Liver (tissue), 9 donors: ENCODE data around the gene SMARCE1. TPM values are rescaled to one million over a fixed set of nuclear protein-coding genes. Genes with fewer than 3 reads are reported as not detected.

ENCODE experiments used
- DNase-seq: peaks from one replicate; pipeline ENCODE4 v3.0.0-alpha.2; 2017; ENCODE audit warnings: low spot score
- H3K27ac ChIP-seq, 2 donors: one replicate each; pipeline ENCODE4 v1.7.0; 2013; ENCODE audit warnings: inconsistent platforms in 2 of 2, low read length in 2 of 2, control low read depth in 1 of 2, low read depth in 1 of 2, mild to moderate bottlenecking in 1 of 2
- H3K27me3 ChIP-seq, 4 donors: one replicate each; pipeline versions ENCODE4 v1.6.1 to v1.7.0; 2013; ENCODE audit warnings: low read length in 3 of 4, inconsistent platforms in 1 of 4, mild to moderate bottlenecking in 1 of 4, moderate library complexity in 1 of 4; ENCODE audit not compliant: control insufficient read depth in 4 of 4, insufficient read depth in 4 of 4
- H3K36me3 ChIP-seq, 4 donors: one replicate each; pipeline versions ENCODE4 v1.6.1 to v1.7.0; 2013; ENCODE audit warnings: low read length in 3 of 4, mild to moderate bottlenecking in 3 of 4, low read depth in 1 of 4, moderate library complexity in 1 of 4; ENCODE audit not compliant: control insufficient read depth in 4 of 4, insufficient read depth in 3 of 4
- H3K4me1 ChIP-seq, 4 donors: one replicate each; pipeline versions ENCODE4 v1.6.1 to v1.7.0; 2013; ENCODE audit warnings: low read length in 3 of 4, mild to moderate bottlenecking in 3 of 4, moderate library complexity in 1 of 4; ENCODE audit not compliant: control insufficient read depth in 4 of 4, insufficient read depth in 4 of 4
- H3K4me3 ChIP-seq, 3 donors: one replicate each; pipeline versions ENCODE4 v1.6.1 to v1.7.0; 2013; ENCODE audit warnings: low read length in 3 of 3, control low read depth in 1 of 3, low read depth in 1 of 3, mild to moderate bottlenecking in 1 of 3
- H3K9ac ChIP-seq, 2 donors: one replicate each; pipeline ENCODE4 v1.7.0; 2013; ENCODE audit warnings: low read length in 2 of 2, mild to moderate bottlenecking in 2 of 2, moderate library complexity in 2 of 2, control low read depth in 1 of 2, low read depth in 1 of 2
- H3K9me3 ChIP-seq, 4 donors: one replicate each; pipeline versions ENCODE4 v1.6.1 to v1.7.0; 2013; ENCODE audit warnings: low read length in 3 of 4; ENCODE audit not compliant: control insufficient read depth in 4 of 4
- EGR1 ChIP-seq, 2 donors: IDR thresholded peaks; 2 replicates each; pipeline ENCODE4 v1.6.1; 2016 to 2018; ENCODE audit warnings: antibody characterized with exemption in 2 of 2, low read depth in 2 of 2
- FOXA2 ChIP-seq: IDR thresholded peaks from 2 replicates; pipeline ENCODE4 v1.6.1; 2016; ENCODE audit warnings: antibody characterized with exemption
- GABPA ChIP-seq, 2 donors: IDR thresholded peaks in 1 of 2; conservative IDR thresholded peaks in 1 of 2; 2 replicates each; pipeline ENCODE4 v1.6.1; 2016; ENCODE audit warnings: antibody characterized with exemption in 2 of 2, mild to moderate bottlenecking in 1 of 2, moderate library complexity in 1 of 2
- HNF4A ChIP-seq, 2 donors: conservative IDR thresholded peaks; 2 replicates each; pipeline ENCODE4 v1.6.1; 2016; ENCODE audit warnings: antibody characterized with exemption in 2 of 2, mild to moderate bottlenecking in 2 of 2
- HNF4G ChIP-seq: IDR thresholded peaks from 2 replicates; pipeline ENCODE4 v1.6.1; 2016; ENCODE audit warnings: antibody characterized with exemption
- JUND ChIP-seq, 2 donors: IDR thresholded peaks; 2 replicates each; pipeline ENCODE4 v1.6.1; 2016; ENCODE audit warnings: antibody characterized with exemption in 2 of 2
- NR2F2 ChIP-seq: IDR thresholded peaks from 2 replicates; pipeline ENCODE4 v1.6.1; 2016; ENCODE audit warnings: antibody characterized with exemption
- RAD21 ChIP-seq, 2 donors: IDR thresholded peaks; 2 replicates each; pipeline ENCODE4 v1.6.1; 2016; ENCODE audit warnings: antibody characterized with exemption in 2 of 2, mild to moderate bottlenecking in 2 of 2
- SP1 ChIP-seq: IDR thresholded peaks from 2 replicates; pipeline ENCODE4 v1.6.1; 2018; ENCODE audit warnings: antibody characterized with exemption, mild to moderate bottlenecking
- TAF1 ChIP-seq: conservative IDR thresholded peaks from 2 replicates; pipeline ENCODE4 v1.6.1; 2016; ENCODE audit warnings: antibody characterized with exemption, mild to moderate bottlenecking
- YY1 ChIP-seq: IDR thresholded peaks from 2 replicates; pipeline ENCODE4 v1.6.1; 2016; ENCODE audit warnings: antibody characterized with exemption, mild to moderate bottlenecking
- WGBS: extraction: QIAGEN DNeasy Blood & Tissue Kit; methylation state at CpG from one replicate; pipeline ENCODE4 v1.1.7; 2013; 5-methylcytosine and 5-hydroxymethylcytosine counted together
- polyA plus RNA-seq, 2 donors: library from polyadenylated mRNA; stranded (reverse) in 1 of 2; unstranded in 1 of 2; fragments of 200-250 nt in 1 of 2; fragments of >200 nt in 1 of 2; fragmentation: Nextera tagmentation in 1 of 2; extraction: Ambion mirVana in 1 of 2; gene quantifications; one replicate each; pipeline versions ENCODE4 v1.2.1 to v1.2.3, GENCODE V29; 2013 to 2015
- total RNA-seq, 2 donors: library from RNA; depleted of rRNA; stranded (reverse); fragments of >200 nt; gene quantifications; one replicate each; pipeline ENCODE4 v1.2.3, GENCODE V29; 2014
- TF ChIP-seq, protein P1 (sequence below): IDR thresholded peaks from 2 replicates; pipeline ENCODE4 v1.6.1; 2016; ENCODE audit warnings: antibody characterized with exemption
- TF ChIP-seq, protein P2 (sequence below): fragments of 150-350 bp; IDR thresholded peaks from 2 replicates; pipeline ENCODE4 v1.5.1; 2017; ENCODE audit warnings: improper control_type of control experiment, low read depth, low read length; ENCODE audit not compliant: missing input control
- TF ChIP-seq, protein P3 (sequence below): IDR thresholded peaks from 2 replicates; pipeline ENCODE4 v1.6.1; 2016; ENCODE audit warnings: antibody characterized with exemption
- TF ChIP-seq, protein P4 (sequence below): IDR thresholded peaks from 2 replicates; pipeline ENCODE4 v1.6.1; 2016; ENCODE audit warnings: antibody characterized with exemption, mild to moderate bottlenecking
- donor health status: healthy.
- donor health status: healthy.
- donor health status: healthy.
- donor health status: healthy.
- donor health status: healthy.

The SMARCE1 gene
- total and polyA plus RNA-seq, 4 donors, result 25.0 to 40.8 (median 36.3) TPM

DNA sequence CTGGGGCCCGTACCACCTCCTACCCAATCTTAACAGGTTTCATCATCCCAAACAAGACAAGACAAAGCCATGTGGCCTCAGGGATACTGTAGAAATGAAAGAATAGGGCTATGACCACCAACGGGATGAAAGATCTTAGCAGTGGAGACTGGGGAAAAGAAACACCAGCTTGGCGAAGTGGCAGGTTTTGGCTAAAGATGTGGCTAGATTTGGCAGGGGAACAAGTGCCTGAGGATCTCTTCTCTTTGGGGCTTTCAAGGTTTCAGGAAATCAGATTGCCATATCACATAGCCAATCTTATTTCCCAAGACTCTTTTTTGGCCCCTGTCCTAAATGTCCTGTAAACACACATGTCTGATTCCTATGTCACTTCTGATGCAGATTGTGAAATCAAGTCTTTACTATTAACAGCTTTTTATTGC, 49.0 kb upstream of the SMARCE1 start:
- Histone ChIP-seq H3K4me3 (no peak overlapping the region), H3K27me3 (no peaks in the 10 kb centered on the region), H3K4me1 (peaks cover 7 to 22% (median 16%) of the 10 kb centered on the region in 4 donors), H3K9me3 (no peaks in the 10 kb centered on the region), H3K36me3 (no peaks in the 10 kb centered on the region), H3K9ac (no peak overlapping the region), H3K27ac (peak overlapping the region; percentile 22 to 76)
- DNase-seq, result no peak
- TF ChIP-seq RAD21 (IDR thresholded peaks at IDR 0.05) (peak in 1 of 2 donors; percentile 10), GABPA (IDR thresholded peaks at IDR 0.05 in 1 of 2, conservative IDR thresholded peaks at IDR 0.05 in 1 of 2) (no peak), YY1 (no peak), HNF4G (no peak), NR2F2 (no peak), FOXA2 (peak; percentile 4), SP1 (no peak), JUND (IDR thresholded peaks at IDR 0.05) (no peak), EGR1 (IDR thresholded peaks at IDR 0.05; ENCODE audit: low read depth in 2 of 2) (no peak), HNF4A (conservative IDR thresholded peaks at IDR 0.05) (peak in 1 of 2 donors; percentile 12), TAF1 (no peak)
- TF ChIP-seq, protein P1, sequence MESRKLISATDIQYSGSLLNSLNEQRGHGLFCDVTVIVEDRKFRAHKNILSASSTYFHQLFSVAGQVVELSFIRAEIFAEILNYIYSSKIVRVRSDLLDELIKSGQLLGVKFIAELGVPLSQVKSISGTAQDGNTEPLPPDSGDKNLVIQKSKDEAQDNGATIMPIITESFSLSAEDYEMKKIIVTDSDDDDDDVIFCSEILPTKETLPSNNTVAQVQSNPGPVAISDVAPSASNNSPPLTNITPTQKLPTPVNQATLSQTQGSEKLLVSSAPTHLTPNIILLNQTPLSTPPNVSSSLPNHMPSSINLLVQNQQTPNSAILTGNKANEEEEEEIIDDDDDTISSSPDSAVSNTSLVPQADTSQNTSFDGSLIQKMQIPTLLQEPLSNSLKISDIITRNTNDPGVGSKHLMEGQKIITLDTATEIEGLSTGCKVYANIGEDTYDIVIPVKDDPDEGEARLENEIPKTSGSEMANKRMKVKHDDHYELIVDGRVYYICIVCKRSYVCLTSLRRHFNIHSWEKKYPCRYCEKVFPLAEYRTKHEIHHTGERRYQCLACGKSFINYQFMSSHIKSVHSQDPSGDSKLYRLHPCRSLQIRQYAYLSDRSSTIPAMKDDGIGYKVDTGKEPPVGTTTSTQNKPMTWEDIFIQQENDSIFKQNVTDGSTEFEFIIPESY, result no peak
- TF ChIP-seq, protein P2, sequence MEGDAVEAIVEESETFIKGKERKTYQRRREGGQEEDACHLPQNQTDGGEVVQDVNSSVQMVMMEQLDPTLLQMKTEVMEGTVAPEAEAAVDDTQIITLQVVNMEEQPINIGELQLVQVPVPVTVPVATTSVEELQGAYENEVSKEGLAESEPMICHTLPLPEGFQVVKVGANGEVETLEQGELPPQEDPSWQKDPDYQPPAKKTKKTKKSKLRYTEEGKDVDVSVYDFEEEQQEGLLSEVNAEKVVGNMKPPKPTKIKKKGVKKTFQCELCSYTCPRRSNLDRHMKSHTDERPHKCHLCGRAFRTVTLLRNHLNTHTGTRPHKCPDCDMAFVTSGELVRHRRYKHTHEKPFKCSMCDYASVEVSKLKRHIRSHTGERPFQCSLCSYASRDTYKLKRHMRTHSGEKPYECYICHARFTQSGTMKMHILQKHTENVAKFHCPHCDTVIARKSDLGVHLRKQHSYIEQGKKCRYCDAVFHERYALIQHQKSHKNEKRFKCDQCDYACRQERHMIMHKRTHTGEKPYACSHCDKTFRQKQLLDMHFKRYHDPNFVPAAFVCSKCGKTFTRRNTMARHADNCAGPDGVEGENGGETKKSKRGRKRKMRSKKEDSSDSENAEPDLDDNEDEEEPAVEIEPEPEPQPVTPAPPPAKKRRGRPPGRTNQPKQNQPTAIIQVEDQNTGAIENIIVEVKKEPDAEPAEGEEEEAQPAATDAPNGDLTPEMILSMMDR, result no peak
- TF ChIP-seq, protein P3, sequence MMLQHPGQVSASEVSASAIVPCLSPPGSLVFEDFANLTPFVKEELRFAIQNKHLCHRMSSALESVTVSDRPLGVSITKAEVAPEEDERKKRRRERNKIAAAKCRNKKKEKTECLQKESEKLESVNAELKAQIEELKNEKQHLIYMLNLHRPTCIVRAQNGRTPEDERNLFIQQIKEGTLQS, result no peak
- TF ChIP-seq, protein P4, sequence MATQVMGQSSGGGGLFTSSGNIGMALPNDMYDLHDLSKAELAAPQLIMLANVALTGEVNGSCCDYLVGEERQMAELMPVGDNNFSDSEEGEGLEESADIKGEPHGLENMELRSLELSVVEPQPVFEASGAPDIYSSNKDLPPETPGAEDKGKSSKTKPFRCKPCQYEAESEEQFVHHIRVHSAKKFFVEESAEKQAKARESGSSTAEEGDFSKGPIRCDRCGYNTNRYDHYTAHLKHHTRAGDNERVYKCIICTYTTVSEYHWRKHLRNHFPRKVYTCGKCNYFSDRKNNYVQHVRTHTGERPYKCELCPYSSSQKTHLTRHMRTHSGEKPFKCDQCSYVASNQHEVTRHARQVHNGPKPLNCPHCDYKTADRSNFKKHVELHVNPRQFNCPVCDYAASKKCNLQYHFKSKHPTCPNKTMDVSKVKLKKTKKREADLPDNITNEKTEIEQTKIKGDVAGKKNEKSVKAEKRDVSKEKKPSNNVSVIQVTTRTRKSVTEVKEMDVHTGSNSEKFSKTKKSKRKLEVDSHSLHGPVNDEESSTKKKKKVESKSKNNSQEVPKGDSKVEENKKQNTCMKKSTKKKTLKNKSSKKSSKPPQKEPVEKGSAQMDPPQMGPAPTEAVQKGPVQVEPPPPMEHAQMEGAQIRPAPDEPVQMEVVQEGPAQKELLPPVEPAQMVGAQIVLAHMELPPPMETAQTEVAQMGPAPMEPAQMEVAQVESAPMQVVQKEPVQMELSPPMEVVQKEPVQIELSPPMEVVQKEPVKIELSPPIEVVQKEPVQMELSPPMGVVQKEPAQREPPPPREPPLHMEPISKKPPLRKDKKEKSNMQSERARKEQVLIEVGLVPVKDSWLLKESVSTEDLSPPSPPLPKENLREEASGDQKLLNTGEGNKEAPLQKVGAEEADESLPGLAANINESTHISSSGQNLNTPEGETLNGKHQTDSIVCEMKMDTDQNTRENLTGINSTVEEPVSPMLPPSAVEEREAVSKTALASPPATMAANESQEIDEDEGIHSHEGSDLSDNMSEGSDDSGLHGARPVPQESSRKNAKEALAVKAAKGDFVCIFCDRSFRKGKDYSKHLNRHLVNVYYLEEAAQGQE, result no peak
- 37% methylated on average over 3 of the region's 3 CpGs for WGBS

DNA sequence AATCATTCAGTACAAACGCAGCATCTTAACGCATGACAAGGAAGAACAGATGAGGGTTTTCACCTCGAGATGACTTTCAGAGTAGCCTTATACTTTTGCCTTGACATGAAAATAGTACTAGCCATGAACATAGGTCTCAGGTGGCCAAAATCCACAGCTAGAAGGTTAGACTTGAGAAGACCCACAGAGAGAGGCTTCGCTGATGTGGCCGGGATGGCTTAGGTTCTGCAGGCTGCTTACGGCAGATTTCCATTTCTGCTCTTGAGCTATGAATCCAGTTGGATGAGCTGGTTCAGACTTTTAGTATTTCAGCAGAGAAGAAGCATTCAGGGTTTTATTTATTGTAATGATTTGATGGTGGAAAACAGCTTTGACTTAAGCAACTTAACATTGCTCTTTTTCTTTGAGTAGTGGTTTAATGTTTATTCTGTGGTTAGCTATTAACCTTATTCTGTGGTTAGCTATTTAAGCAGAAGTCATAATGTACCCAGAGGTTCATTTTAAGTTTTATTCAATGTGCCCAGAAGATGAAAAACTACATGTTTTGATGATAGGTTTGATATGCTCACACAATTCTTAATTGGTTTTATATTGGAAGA, 48.4 kb upstream of the SMARCE1 start:
- no peak overlapping the region for H3K9ac ChIP-seq
- no peaks in the 10 kb centered on the region for H3K36me3 ChIP-seq
- no peak for DNase-seq
- TF ChIP-seq SP1 (peak; percentile 56), GABPA (IDR thresholded peaks at IDR 0.05 in 1 of 2, conservative IDR thresholded peaks at IDR 0.05 in 1 of 2) (no peak), HNF4G (no peak), RAD21 (IDR thresholded peaks at IDR 0.05) (peak in 1 of 2 donors; percentile 3), YY1 (peak; percentile 56), HNF4A (conservative IDR thresholded peaks at IDR 0.05) (peak in 1 of 2 donors; percentile 31)
- 72% methylated on average over 6 of the region's 6 CpGs for WGBS
- H3K27ac ChIP-seq, result peak overlapping the region in 1 of 2 donors; percentile 76
- peaks cover 7 to 22% (median 16%) of the 10 kb centered on the region in 4 donors for H3K4me1 ChIP-seq
- H3K27me3 ChIP-seq, result no peaks in the 10 kb centered on the region
- no peak overlapping the region for H3K4me3 ChIP-seq
- H3K9me3 ChIP-seq, result no peaks in the 10 kb centered on the region
